GM18520 (cell line): ENCODE data around the gene CHPF2.

Source experiments
- ATAC-seq: cut with Tn5 transposase; IDR thresholded peaks from one replicate; pipeline ENCODE4 v1.9.1; 2021; ENCODE audit not compliant: unreplicated experiment

The CHPF2 gene

GRCh38 chr7:151232917-151233701 is 826 bp downstream of the CHPF2 start:
- no peak for ATAC-seq

- ATAC-seq = no peak
Observed at GRCh38 chr7:151233804-151234203, 1.5 kb downstream of the CHPF2 start.

GRCh38 chr7:151235091-151235787 is 3.0 kb downstream of the CHPF2 start:
- ATAC-seq = no peak

GRCh38 chr7:151236406-151236805 is 4.1 kb downstream of the CHPF2 start:
- no peak for ATAC-seq

- no peak for ATAC-seq
Observed at GRCh38 chr7:151237244-151238189, 5.2 kb downstream of the CHPF2 start.

GRCh38 chr7:151238190-151238810 is 6.0 kb downstream of the CHPF2 start:
- ATAC-seq = no peak

GRCh38 chr7:151238924-151239836 is 6.9 kb downstream of the CHPF2 start:
- no peak for ATAC-seq

- no peak for ATAC-seq
Observed at GRCh38 chr7:151239837-151240459, 7.7 kb downstream of the CHPF2 start.

GRCh38 chr7:151240536-151240935 is 8.3 kb downstream of the CHPF2 start:
- ATAC-seq = no peak

GRCh38 chr7:151240942-151241754 is 8.9 kb downstream of the CHPF2 start:
- ATAC-seq = no peak

GRCh38 chr7:151241755-151242096 is 9.4 kb downstream of the CHPF2 start:
- no peak for ATAC-seq

- ATAC-seq = no peak
Observed at GRCh38 chr7:151242159-151243044, 10.1 kb downstream of the CHPF2 start.

- ATAC-seq = no peak
Observed at GRCh38 chr7:151243045-151243349, 10.7 kb downstream of the CHPF2 start.

- no peak for ATAC-seq
Observed at GRCh38 chr7:151243408-151244195, 11.3 kb downstream of the CHPF2 start.

GRCh38 chr7:151244196-151244840 is 12.0 kb downstream of the CHPF2 start:
- ATAC-seq = no peak

GRCh38 chr7:151244841-151245346 is 12.6 kb downstream of the CHPF2 start:
- ATAC-seq = no peak
